Hepatocyte (in vitro differentiated cells): ENCODE data around the gene PAQR5. TPM values are rescaled to one million over a fixed set of nuclear protein-coding genes. Genes with fewer than 3 reads are reported as not detected.

Experiments used
- DNase-seq: peaks from one replicate; pipeline ENCODE4 v3.0.0-alpha.2; 2016; ENCODE audit warnings: low spot score
- H2AFZ ChIP-seq: fragments of 200-600 bp; sonication (generic); 2 replicates; pipeline ENCODE4 v1.6.0; 2016; ENCODE audit warnings: antibody characterized with exemption, mild to moderate bottlenecking
- H3K27ac ChIP-seq: fragments of 200-600 bp; sonication (generic); 2 replicates; pipeline ENCODE4 v1.5.1; 2016; ENCODE audit warnings: mild to moderate bottlenecking
- H3K27me3 ChIP-seq: fragments of 200-600 bp; sonication (generic); 2 replicates; pipeline ENCODE4 v1.6.1; 2016
- H3K36me3 ChIP-seq: fragments of 200-600 bp; sonication (generic); replicated peaks from 2 replicates; pipeline ENCODE4 v1.5.1; 2016; ENCODE audit warnings: low read depth; ENCODE audit not compliant: insufficient read depth
- H3K4me1 ChIP-seq: fragments of 200-600 bp; sonication (generic); 2 replicates; pipeline ENCODE4 v1.5.1; 2016; ENCODE audit warnings: mild to moderate bottlenecking, moderate library complexity; ENCODE audit not compliant: insufficient read depth
- H3K4me2 ChIP-seq: fragments of 200-600 bp; sonication (generic); 2 replicates; pipeline ENCODE4 v1.6.0; 2016
- H3K4me3 ChIP-seq: fragments of 200-600 bp; sonication (generic); 2 replicates; pipeline ENCODE4 v1.5.1; 2016; ENCODE audit warnings: mild to moderate bottlenecking
- H3K79me2 ChIP-seq: fragments of 200-600 bp; sonication (generic); 2 replicates; pipeline ENCODE4 v1.6.0; 2017; ENCODE audit warnings: mild to moderate bottlenecking
- H3K9me2 ChIP-seq: fragments of 200-600 bp; sonication (generic); replicated peaks from 2 replicates; pipeline ENCODE4 v1.6.0; 2017; ENCODE audit warnings: mild to moderate bottlenecking; ENCODE audit not compliant: insufficient read depth
- H3K9me3 ChIP-seq: fragments of 200-600 bp; sonication (generic); 2 replicates; pipeline ENCODE4 v1.5.1; 2016; ENCODE audit warnings: low read depth, mild to moderate bottlenecking
- H4K20me1 ChIP-seq: fragments of 200-600 bp; sonication (generic); 2 replicates; pipeline ENCODE4 v1.6.0; 2016; ENCODE audit warnings: mild to moderate bottlenecking; ENCODE audit not compliant: insufficient read depth, poor library complexity, severe bottlenecking
- CTCF ChIP-seq: fragments of 200-600 bp; sonication (generic); IDR thresholded peaks from 2 replicates; pipeline ENCODE4 v1.5.1; 2016; ENCODE audit warnings: antibody characterized with exemption, mild to moderate bottlenecking; ENCODE audit not compliant: poor library complexity
- EZH2 ChIP-seq: fragments of 200-600 bp; sonication (generic); IDR thresholded peaks from 2 replicates; pipeline ENCODE4 v1.6.1; 2016; ENCODE audit warnings: antibody characterized with exemption, mild to moderate bottlenecking, borderline replicate concordance
- EZH2phosphoT487 ChIP-seq: fragments of 200-600 bp; sonication (generic); IDR thresholded peaks from one replicate; pipeline ENCODE4 v1.6.1; 2018; ENCODE audit warnings: antibody characterized with exemption, mild to moderate bottlenecking, low read depth, moderate library complexity; ENCODE audit not compliant: unreplicated experiment, severe bottlenecking
- WGBS: methylation state at CpG from one replicate; pipeline ENCODE4 v1.1.6; 2016; ENCODE audit warnings: low lambda C conversion rate; ENCODE audit errors: missing lambda C conversion rate; 5-methylcytosine and 5-hydroxymethylcytosine counted together
- polyA plus RNA-seq: library from polyadenylated mRNA; unstranded; fragments of >200 nt; fragmentation: Nextera tagmentation; extraction: Ambion mirVana; gene quantifications from 2 replicates; pipeline ENCODE4 v1.2.1, GENCODE V29; 2016
- total RNA-seq: library from RNA; depleted of rRNA; stranded (reverse); fragments of >200 nt; gene quantifications from 2 replicates; pipeline ENCODE4 v1.2.3, GENCODE V29; 2014

Gene PAQR5
- total and polyA plus RNA-seq, 2 experiments from 2014 or later = 2.1 to 2.8 TPM

DNA sequence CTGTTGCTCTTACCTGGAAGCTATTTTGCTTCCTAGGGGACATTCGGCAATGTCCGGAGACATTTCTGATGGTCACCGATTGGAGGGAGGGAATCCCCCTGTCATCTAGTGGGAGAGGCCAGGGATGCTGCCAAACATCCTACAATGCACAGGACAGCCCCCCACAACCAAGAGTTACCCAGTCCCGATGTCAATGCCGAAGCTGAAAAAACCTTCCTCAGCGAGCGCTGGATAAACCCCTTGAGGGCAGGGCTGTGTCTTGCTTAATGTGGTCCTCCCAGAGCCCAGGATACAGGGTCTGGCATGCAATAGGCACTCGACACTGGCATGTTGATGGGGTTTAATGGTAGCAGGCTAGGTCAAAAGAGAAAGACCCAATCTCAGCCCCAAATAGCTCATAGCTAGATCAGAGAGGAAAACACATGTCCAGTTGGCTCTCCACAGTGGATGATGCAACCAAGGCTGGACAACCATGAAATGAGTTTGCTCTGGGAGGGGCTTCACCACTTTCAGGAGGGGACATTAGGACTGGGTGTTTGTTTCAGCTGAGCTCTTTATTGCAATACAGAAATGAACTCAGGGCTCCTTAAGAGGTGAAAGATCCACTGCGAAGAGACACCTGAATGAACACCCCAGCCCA lies 16.5 kb upstream of the PAQR5 start:
- H3K4me2 ChIP-seq = no peak overlapping the region
- H3K27me3 ChIP-seq = no peaks in the 10 kb centered on the region
- H3K4me1 ChIP-seq = no peaks in the 10 kb centered on the region
- no peaks in the 10 kb centered on the region for H3K9me3 ChIP-seq
- no peak overlapping the region for H3K27ac ChIP-seq
- H4K20me1 ChIP-seq = no peaks in the 10 kb centered on the region
- H3K9me2 ChIP-seq = no peaks in the 10 kb centered on the region
- TF ChIP-seq CTCF = no peak
- TF ChIP-seq EZH2 = no peak
- TF ChIP-seq EZH2phosphoT487 = no peak
- no peak overlapping the region for H3K4me3 ChIP-seq
- no peak overlapping the region for H2AFZ ChIP-seq
- H3K36me3 ChIP-seq = no peaks in the 10 kb centered on the region
- no peak for DNase-seq
- 92% methylated on average over 8 of the region's 9 CpGs for WGBS
- no peaks in the 10 kb centered on the region for H3K79me2 ChIP-seq

DNA sequence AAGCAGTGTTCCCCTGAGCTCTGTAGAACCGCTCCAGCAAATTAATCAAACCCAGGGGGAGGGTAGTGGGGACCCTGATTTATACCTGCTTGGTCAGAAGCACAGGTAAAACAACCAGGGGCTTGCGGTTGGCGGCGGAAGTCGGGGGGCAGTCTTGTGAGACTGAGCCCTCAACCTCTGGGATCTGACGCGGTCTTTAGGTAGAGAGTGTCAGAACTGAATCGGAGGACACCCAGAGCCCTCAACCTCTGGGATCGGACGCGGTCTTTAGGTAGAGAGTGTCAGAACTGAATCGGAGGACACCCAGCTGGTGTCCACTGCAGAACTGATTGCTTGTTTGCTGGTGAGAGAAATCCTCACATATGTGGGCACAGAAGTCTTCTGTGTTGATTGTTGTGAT lies 12.9 kb upstream of the PAQR5 start:
- TF ChIP-seq EZH2phosphoT487 (no peak), CTCF (no peak)
- H3K27ac ChIP-seq = no peak overlapping the region
- no peak for DNase-seq
- H3K9me2 ChIP-seq = no peaks in the 10 kb centered on the region
- WGBS = 97% methylated on average over 12 of the region's 12 CpGs
- H3K4me1 ChIP-seq = peaks cover 13% of the 10 kb centered on the region
- no peak overlapping the region for H3K4me3 ChIP-seq
- no peaks in the 10 kb centered on the region for H3K27me3 ChIP-seq
- H2AFZ ChIP-seq = no peak overlapping the region
- H3K36me3 ChIP-seq = no peaks in the 10 kb centered on the region
- H4K20me1 ChIP-seq = no peaks in the 10 kb centered on the region
- no peaks in the 10 kb centered on the region for H3K79me2 ChIP-seq
- no peaks in the 10 kb centered on the region for H3K9me3 ChIP-seq
- H3K4me2 ChIP-seq = no peak overlapping the region

DNA sequence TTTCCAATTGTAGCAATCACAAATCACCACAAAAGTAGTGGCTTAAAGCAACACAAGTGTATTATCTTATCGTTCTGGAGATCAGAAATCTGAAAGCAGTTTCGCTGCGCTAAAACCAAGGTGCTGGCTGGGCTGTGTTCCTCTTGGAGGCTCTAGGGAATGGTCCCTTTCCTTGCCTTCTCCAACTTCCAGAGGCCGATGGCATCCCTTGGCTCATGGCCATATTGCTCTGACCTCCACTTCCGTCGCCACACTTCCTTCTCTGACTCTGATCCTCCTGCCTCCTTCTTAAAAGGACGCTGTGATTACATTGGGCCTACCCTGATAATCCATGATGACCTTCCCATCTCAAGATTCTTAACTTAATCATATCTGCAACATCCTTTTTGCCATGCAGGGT lies 10.7 kb upstream of the PAQR5 start:
- H3K4me3 ChIP-seq = no peak overlapping the region
- no peak for TF ChIP-seq CTCF
- no peak for TF ChIP-seq EZH2phosphoT487
- no peak for TF ChIP-seq EZH2
- H3K36me3 ChIP-seq = no peaks in the 10 kb centered on the region
- no peaks in the 10 kb centered on the region for H4K20me1 ChIP-seq
- no peak overlapping the region for H3K4me2 ChIP-seq
- 95% methylated on average over 7 of the region's 7 CpGs for WGBS
- DNase-seq = no peak
- H3K27me3 ChIP-seq = no peaks in the 10 kb centered on the region
- peaks cover 15% of the 10 kb centered on the region for H3K4me1 ChIP-seq
- H3K9me2 ChIP-seq = no peaks in the 10 kb centered on the region
- H3K27ac ChIP-seq = no peak overlapping the region
- H2AFZ ChIP-seq = no peak overlapping the region
- no peaks in the 10 kb centered on the region for H3K79me2 ChIP-seq
- H3K9me3 ChIP-seq = no peaks in the 10 kb centered on the region
